CD4-positive, alpha-beta T cell treated with Interleukin-6 for 4 hours (primary cell): ENCODE results near the gene TBC1D10A.

Experiments used
- DNase-seq: peaks from one replicate; pipeline ENCODE4 v3.0.0-alpha.2; 2020; ENCODE audit warnings: mixed read lengths

The TBC1D10A gene

DNA sequence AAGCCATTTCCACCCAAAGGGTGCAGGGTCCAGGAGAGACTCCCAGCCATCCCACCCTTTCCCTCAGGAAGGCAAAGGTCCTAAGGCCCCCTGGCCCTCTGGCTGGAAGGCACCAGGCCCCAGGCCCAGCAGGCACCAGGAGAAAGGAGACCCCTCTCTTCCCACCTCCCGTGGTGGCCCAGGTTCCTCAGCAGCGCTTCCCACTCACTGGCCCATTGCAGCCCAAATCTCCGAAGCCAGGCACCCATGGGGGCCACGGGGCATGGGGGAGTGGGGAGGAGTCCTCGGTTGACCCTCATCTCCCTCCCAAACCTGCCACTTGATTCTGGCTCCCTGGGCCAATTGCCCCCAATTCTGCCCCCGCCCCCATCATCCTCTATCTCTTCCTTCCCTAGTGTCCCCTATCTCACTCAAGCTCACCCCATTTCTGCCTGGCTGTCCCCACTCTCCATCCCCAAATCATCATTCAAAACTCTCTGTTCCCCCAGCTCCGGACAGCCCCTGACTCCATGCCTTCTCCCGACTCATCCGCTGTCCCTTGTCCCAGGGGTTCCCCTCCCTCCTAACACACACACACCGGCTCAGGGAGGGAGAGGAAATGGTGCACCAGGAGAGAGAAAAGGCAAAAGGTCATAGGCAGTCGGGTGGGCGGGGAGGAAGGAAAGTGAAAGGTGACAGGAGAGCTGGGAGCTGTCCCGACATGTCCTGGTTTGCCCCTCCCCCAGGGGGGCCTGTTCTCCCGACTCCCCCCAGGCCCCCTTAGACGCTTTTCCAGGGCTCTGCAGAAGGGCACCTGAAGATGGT, 81.4 kb downstream of the TBC1D10A start:
- no peak for DNase-seq

DNA sequence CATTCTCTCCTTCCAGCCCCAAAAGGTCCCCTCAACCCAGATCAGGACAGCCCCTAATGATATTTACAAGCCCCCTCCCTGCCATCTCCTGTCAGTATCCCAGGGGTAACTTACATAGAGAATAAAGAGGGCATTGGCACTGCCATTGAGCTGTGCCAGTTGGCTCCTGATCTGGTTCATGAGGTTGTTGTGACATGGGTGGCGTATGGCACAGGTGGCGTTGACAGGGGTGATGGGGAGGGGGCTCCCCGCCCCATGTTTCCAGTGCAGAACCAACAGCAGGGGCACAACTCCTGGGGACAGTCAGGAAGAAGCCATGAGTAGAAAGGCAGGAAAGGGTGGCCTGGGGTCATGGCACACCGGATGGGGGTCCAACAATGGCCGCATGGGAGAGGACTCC, 82.1 kb downstream of the TBC1D10A start:
- DNase-seq, result no peak

DNA sequence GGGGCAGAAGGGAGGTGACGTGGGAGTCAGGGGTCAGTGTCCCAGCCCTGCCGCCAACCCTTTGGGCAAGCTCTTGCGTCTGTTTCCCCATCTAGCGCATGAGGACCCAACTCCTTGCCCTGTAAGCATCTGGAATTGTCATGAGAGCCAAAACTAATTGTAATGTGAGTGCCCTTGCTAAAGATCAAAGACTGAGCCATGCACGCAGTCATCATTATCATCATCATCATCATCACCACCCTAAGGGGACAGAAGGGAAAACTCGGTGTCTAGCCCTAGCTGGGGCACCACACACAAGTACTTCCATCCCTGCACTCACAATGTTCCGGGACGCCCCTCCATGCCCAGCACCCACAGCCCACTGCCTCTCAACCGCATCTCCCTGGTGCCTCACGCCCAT, 82.7 kb downstream of the TBC1D10A start:
- DNase-seq, result no peak

DNA sequence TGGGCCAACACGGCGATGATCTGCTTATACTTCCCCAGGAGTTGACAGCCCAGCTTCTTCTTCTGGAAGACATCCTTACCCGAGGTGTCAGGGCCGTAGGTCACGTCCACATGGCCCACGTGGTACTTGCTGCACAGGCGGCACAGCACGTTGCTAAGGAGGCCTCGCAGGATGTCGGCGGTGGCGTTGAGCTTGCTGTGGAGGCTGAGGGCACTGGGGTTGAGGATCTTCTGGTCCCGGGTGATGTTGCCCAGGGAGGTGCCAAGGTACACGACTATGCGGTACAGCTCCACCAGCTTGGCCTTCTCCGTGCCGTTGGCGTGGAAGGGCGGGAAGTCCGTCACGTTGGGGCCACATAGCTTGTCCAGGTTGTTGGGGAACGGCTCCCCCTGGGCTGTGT, 83.1 kb downstream of the TBC1D10A start:
- DNase-seq, result no peak
